WTC11 (cell line): ENCODE results near the gene THOC2. TPM values are rescaled to one million over a fixed set of nuclear protein-coding genes. Genes with fewer than 3 reads are reported as not detected.
"Not testable (repeated sequence)": the region's sequence is repeated elsewhere in the genome, so short reads cannot be mapped to it uniquely, and the experiment has no call there.

Source experiments
- ATAC-seq: fragments of 200-7000 bp; cut with Tn5 transposase; 2 replicates; pipeline ENCODE4 v1.10.0; 2021; ENCODE audit warnings: mild to moderate bottlenecking, moderate library complexity
- CTCF ChIA-PET: fragments of 300-600 bp; sonication (Branson Sonifier 250); formaldehyde crosslinking; loops from one replicate; lab custom pipeline; 2021; ENCODE audit warnings: antibody characterized with exemption; lab: Charles Lee
- POLR2A ChIA-PET: fragments of 350-600 bp; sonication (Branson Sonifier 250); formaldehyde crosslinking; loops from one replicate; lab custom pipeline; 2021; ENCODE audit warnings: antibody characterized with exemption; lab: Charles Lee
- DNase-seq: peaks from one replicate; pipeline ENCODE4 v3.0.0; 2021; ENCODE audit warnings: low spot score
- H3K27ac Mint-ChIP-seq: 2 replicates; pipeline ENCODE4 v1.8.0; 2021; ENCODE audit warnings: mixed read lengths
- H3K27me3 Mint-ChIP-seq: 2 replicates; pipeline ENCODE4 v1.8.0; 2021; ENCODE audit warnings: low read depth, mild to moderate bottlenecking, moderate library complexity, mixed read lengths
- H3K36me3 Mint-ChIP-seq: 2 replicates; pipeline ENCODE4 v1.8.0; 2021; ENCODE audit warnings: mixed read lengths
- H3K4me1 Mint-ChIP-seq: 2 replicates; pipeline ENCODE4 v1.8.0; 2022; ENCODE audit warnings: mixed read lengths
- H3K4me3 Mint-ChIP-seq: 2 replicates; pipeline ENCODE4 v1.8.0; 2021; ENCODE audit warnings: mild to moderate bottlenecking, moderate library complexity, mixed read lengths
- H3K9me3 Mint-ChIP-seq: 2 replicates; pipeline ENCODE4 v1.8.0; 2021; ENCODE audit warnings: mixed read lengths
- ATF1 ChIP-seq: sonication (generic); formaldehyde crosslinking; IDR thresholded peaks from 2 replicates; pipeline ENCODE4 v1.8.1; 2023; ENCODE audit warnings: mild to moderate bottlenecking, moderate library complexity, missing genetic modification reagents
- E2F4 ChIP-seq: sonication (generic); formaldehyde crosslinking; IDR thresholded peaks from 2 replicates; pipeline ENCODE4 v1.8.1; 2022; ENCODE audit warnings: low read depth, mild to moderate bottlenecking, moderate library complexity, missing genetic modification reagents, borderline replicate concordance
- FOXJ3 ChIP-seq: sonication (generic); formaldehyde crosslinking; IDR thresholded peaks from 2 replicates; pipeline ENCODE4 v1.9.0; 2021; ENCODE audit warnings: missing genetic modification reagents, mild to moderate bottlenecking, borderline replicate concordance
- HMGA2 ChIP-seq: fragments of 250-450 bp; sonication (Bioruptor Pico); IDR thresholded peaks from 2 replicates; pipeline ENCODE4 v1.4.0; 2021; ENCODE audit warnings: mild to moderate bottlenecking, moderate library complexity
- HMGXB4 ChIP-seq: sonication (generic); formaldehyde crosslinking; IDR thresholded peaks from 2 replicates; pipeline ENCODE4 v1.8.1; 2023; ENCODE audit warnings: mild to moderate bottlenecking, moderate library complexity, missing genetic modification reagents
- IRF2 ChIP-seq: sonication (generic); formaldehyde crosslinking; IDR thresholded peaks from 2 replicates; pipeline ENCODE4 v1.8.0; 2022; ENCODE audit warnings: low read depth, missing genetic modification reagents, borderline replicate concordance
- KAT7 ChIP-seq: sonication (generic); formaldehyde crosslinking; IDR thresholded peaks from 2 replicates; pipeline ENCODE4 v1.8.1; 2023; ENCODE audit warnings: missing genetic modification reagents, mild to moderate bottlenecking, borderline replicate concordance
- MAX ChIP-seq: sonication (generic); formaldehyde crosslinking; IDR thresholded peaks from 2 replicates; pipeline ENCODE4 v1.8.0; 2022; ENCODE audit warnings: mild to moderate bottlenecking, missing genetic modification reagents
- NFATC4 ChIP-seq: fragments of 250-450 bp; sonication (Bioruptor Pico); IDR thresholded peaks from 2 replicates; pipeline ENCODE4 v1.9.0; 2021; ENCODE audit warnings: mild to moderate bottlenecking
- PREB ChIP-seq: sonication (generic); formaldehyde crosslinking; IDR thresholded peaks from 2 replicates; pipeline ENCODE4 v1.8.1; 2022; ENCODE audit warnings: mild to moderate bottlenecking, missing genetic modification reagents, moderate library complexity, borderline replicate concordance
- PRRX2 ChIP-seq: fragments of 250-450 bp; sonication (Bioruptor Pico); IDR thresholded peaks from 2 replicates; pipeline ENCODE4 v1.8.0; 2021; ENCODE audit warnings: mild to moderate bottlenecking
- RELA ChIP-seq: sonication (generic); formaldehyde crosslinking; IDR thresholded peaks from 2 replicates; pipeline ENCODE4 v1.8.1; 2022; ENCODE audit warnings: missing genetic modification reagents, mild to moderate bottlenecking, borderline replicate concordance
- TEAD4 ChIP-seq: sonication (generic); formaldehyde crosslinking; IDR thresholded peaks from 2 replicates; pipeline ENCODE4 v1.8.0; 2022; ENCODE audit warnings: mild to moderate bottlenecking, missing genetic modification reagents
- TP53 ChIP-seq: sonication (generic); formaldehyde crosslinking; IDR thresholded peaks from 2 replicates; pipeline ENCODE4 v1.8.1; 2023; ENCODE audit warnings: mild to moderate bottlenecking, missing genetic modification reagents
- USF2 ChIP-seq: sonication (generic); formaldehyde crosslinking; IDR thresholded peaks from 2 replicates; pipeline ENCODE4 v1.8.1; 2023; ENCODE audit warnings: mild to moderate bottlenecking, missing genetic modification reagents, moderate library complexity
- ZNF281 ChIP-seq: sonication (generic); formaldehyde crosslinking; IDR thresholded peaks from 2 replicates; pipeline ENCODE4 v1.8.0; 2023; ENCODE audit warnings: mild to moderate bottlenecking, missing genetic modification reagents
- ZNF671 ChIP-seq: fragments of 250-450 bp; sonication (Bioruptor Pico); IDR thresholded peaks from 2 replicates; pipeline ENCODE4 v1.8.0; 2021; ENCODE audit warnings: mild to moderate bottlenecking
- total RNA-seq: library from RNA; stranded (reverse); gene quantifications from 3 replicates; pipeline ENCODE4 v1.2.3, GENCODE V29; 2021

Gene THOC2
- total RNA-seq, 1 experiment from 2014 or later, result 66.1 TPM

GRCh38 chrX:123731258-123731986, 1.4 kb downstream of the THOC2 start:
- Mint-ChIP-seq H3K9me3 (peaks cover 4% of the 10 kb centered on the region), H3K4me1 (peaks cover 15% of the 10 kb centered on the region), H3K27me3 (peaks cover 3% of the 10 kb centered on the region; the same call in 1 of the 2 replicates), H3K4me3 (peak overlapping the region; percentile 92), H3K27ac (0 out of 2 replicates have a peak overlapping the region, but pooled peaks have one; percentile 78), H3K36me3 (peaks cover 4% of the 10 kb centered on the region)
- TF ChIP-seq ZNF671 (CRISPR knock-in tag) (no peak), RELA (no peak), PREB (no peak)
- POLR2A ChIA-PET, result interaction anchor here (1.9 kb wide), 1 partner anchor 46 kb away, joined by 5 read pairs; no protein-coding TSS in a partner anchor
- CTCF ChIA-PET, result interaction anchor here (1.3 kb wide), 1 partner anchor 47 kb away, joined by 8 read pairs; no protein-coding TSS in a partner anchor
- DNase-seq, result no peak
- no peak for ATAC-seq

GRCh38 chrX:123728554-123728953, 4.3 kb downstream of the THOC2 start:
- no peak for DNase-seq
- Mint-ChIP-seq H3K27me3 (peaks cover 3% of the 10 kb centered on the region; the same call in 1 of the 2 replicates), H3K36me3 (peaks cover 4% of the 10 kb centered on the region), H3K27ac (peak overlapping the region; percentile 36; the same call in 1 of the 2 replicates), H3K4me1 (peaks cover 15% of the 10 kb centered on the region), H3K9me3 (peaks cover 4% of the 10 kb centered on the region; the same call in 1 of the 2 replicates), H3K4me3 (no peak overlapping the region)
- ChIA-PET POLR2A (no interaction called here), CTCF (interaction anchor here (1.3 to 1.6 kb wide), 2 partner anchors 12 to 49 kb away, joined by 4 to 6 read pairs; no protein-coding TSS in a partner anchor)
- ATAC-seq, result no peak
- no peak for TF ChIP-seq MAX (CRISPR knock-in tag)
- TF ChIP-seq ATF1 (CRISPR knock-in tag), result no peak
- TF ChIP-seq IRF2, result no peak
- no peak for TF ChIP-seq TP53 (CRISPR knock-in tag)
- no peak for TF ChIP-seq ZNF281 (CRISPR knock-in tag)
- TF ChIP-seq HMGXB4 (CRISPR knock-in tag), result no peak
- TF ChIP-seq ZNF671 (CRISPR knock-in tag), result no peak
- no peak for TF ChIP-seq KAT7 (CRISPR knock-in tag)
- no peak for TF ChIP-seq HMGA2 (CRISPR knock-in tag)
- no peak for TF ChIP-seq TEAD4
- TF ChIP-seq USF2, result no peak

- Mint-ChIP-seq H3K36me3 (peaks cover 2% of the 10 kb centered on the region; the same call in 1 of the 2 replicates), H3K4me1 (peaks cover 15% of the 10 kb centered on the region), H3K27ac (peak overlapping the region; percentile 36; the same call in 1 of the 2 replicates), H3K9me3 (peaks cover under 1% of the 10 kb centered on the region; the same call in 1 of the 2 replicates), H3K27me3 (peaks cover 3% of the 10 kb centered on the region; the same call in 1 of the 2 replicates), H3K4me3 (no peak overlapping the region)
- DNase-seq (no peak), ATAC-seq (no peak)
- POLR2A ChIA-PET, result no interaction called here
- CTCF ChIA-PET, result no interaction called here
- no peak for TF ChIP-seq NFATC4 (CRISPR knock-in tag)
- no peak for TF ChIP-seq E2F4 (CRISPR knock-in tag)
- TF ChIP-seq PRRX2 (CRISPR knock-in tag), result no peak
- TF ChIP-seq FOXJ3, result no peak
- TF ChIP-seq, all 79 proteins: peak for 0
These were observed 4.8 kb downstream of the THOC2 start for GRCh38 chrX:123728016-123728415.

GRCh38 chrX:123722193-123722592, 10.7 kb downstream of the THOC2 start:
- H3K4me1 Mint-ChIP-seq, H3K27me3 Mint-ChIP-seq, ATAC-seq, H3K4me3 Mint-ChIP-seq, H3K9me3 Mint-ChIP-seq, POLR2A ChIA-PET, CTCF ChIA-PET, H3K36me3 Mint-ChIP-seq, H3K27ac Mint-ChIP-seq, DNase-seq: not testable (repeated sequence)
